Esophagus muscularis mucosa (tissue), 4 donors: ENCODE measurements around the gene PRSS50.

ENCODE experiments used
- CTCF ChIP-seq, 3 experiments: fragments of 200-600 bp in 2 of 3; fragments of 450-650 bp in 1 of 3; sonication (generic) in 2 of 3; IDR thresholded peaks; one replicate each; pipeline ENCODE4 v1.5.1; 2017 to 2019; ENCODE audit warnings: antibody characterized with exemption in 3 of 3, mild to moderate bottlenecking in 2 of 3, moderate library complexity in 1 of 3
- EP300 ChIP-seq: sonication (generic); formaldehyde crosslinking; IDR thresholded peaks from one replicate; pipeline ENCODE4 v1.6.1; 2017; ENCODE audit warnings: antibody characterized with exemption
- POLR2A ChIP-seq: fragments of 450-650 bp; IDR thresholded peaks from one replicate; pipeline ENCODE4 v1.6.1; 2017; ENCODE audit warnings: antibody characterized with exemption, moderate library complexity, mild to moderate bottlenecking, low read depth
- POLR2AphosphoS5 ChIP-seq, 2 donors: sonication (generic); formaldehyde crosslinking; IDR thresholded peaks; one replicate each; pipeline ENCODE4 v1.6.1; 2017; ENCODE audit warnings: antibody characterized with exemption in 2 of 2

- TF ChIP-seq POLR2AphosphoS5 (IDR thresholded peaks at IDR 0.05) (no peak), CTCF (IDR thresholded peaks at IDR 0.05) (no peak), POLR2A (no peak), EP300 (no peak)
Measured at GRCh38 chr3:46681856-46682540, 35.7 kb downstream of the PRSS50 start.
